HG03025 (cell line): ENCODE results near the gene OR51E2.

Source experiments
- ATAC-seq: cut with Tn5 transposase; IDR thresholded peaks from one replicate; pipeline ENCODE4 v1.9.1; 2021; ENCODE audit warnings: mild to moderate bottlenecking, moderate library complexity; ENCODE audit not compliant: unreplicated experiment, low FRiP score

The OR51E2 gene

DNA sequence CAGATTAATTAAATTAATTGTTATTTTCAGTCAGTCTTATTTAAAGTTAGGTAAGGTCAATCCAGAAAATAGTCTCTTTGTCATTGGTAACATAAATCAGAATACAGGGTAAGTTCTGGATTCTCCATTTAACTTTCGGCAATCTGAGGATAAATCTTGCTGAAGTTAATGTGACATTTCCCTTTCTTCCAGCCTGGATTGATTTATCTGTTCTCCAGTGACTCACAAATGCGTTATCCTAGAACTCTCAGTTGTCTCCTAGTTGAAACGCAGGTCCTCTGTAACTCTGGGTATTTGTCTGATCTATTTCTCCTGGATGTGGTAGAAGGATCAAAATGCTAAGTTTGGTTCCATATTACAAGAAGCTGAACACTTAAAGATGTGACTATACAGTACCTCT is 32.9 kb downstream of the OR51E2 start:
- no peak for ATAC-seq

DNA sequence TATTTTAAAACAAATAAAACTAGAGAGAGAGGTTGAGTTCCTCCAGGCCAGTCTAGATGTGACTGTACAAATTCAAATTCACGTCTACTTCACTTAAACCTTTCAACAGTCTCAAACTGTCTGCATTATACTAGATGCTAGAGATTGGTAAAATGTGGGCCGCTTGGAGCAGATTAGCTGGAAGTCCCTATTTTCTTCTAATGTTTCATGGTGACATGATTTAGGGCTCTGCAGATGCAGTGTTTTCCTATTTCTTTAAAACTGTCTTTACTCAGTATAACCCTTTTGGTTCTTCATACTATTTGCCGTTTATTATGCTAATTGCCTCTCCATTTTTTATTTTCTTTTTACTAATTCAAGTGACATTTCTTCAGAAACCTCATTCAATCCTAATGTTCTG is 33.5 kb downstream of the OR51E2 start:
- ATAC-seq, result no peak

DNA sequence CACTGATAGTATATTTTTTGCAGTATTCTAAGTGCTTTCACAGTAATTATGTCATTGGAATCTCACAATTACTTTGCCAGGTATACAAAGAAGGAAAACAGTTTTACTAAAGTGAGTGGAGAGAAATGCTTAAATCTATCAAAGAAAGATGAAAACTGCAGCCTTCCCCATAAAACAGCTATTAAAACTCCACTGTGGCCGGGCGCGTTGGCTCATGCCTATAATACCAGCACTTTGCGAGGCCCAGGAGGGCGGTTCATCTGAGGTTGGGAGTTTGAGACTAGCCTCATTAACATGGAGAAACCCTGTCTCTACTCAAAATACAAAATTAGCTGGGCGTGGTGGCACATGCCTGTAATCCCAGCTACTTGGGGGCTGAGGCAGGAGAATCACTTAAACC is 34.8 kb downstream of the OR51E2 start:
- no peak for ATAC-seq

DNA sequence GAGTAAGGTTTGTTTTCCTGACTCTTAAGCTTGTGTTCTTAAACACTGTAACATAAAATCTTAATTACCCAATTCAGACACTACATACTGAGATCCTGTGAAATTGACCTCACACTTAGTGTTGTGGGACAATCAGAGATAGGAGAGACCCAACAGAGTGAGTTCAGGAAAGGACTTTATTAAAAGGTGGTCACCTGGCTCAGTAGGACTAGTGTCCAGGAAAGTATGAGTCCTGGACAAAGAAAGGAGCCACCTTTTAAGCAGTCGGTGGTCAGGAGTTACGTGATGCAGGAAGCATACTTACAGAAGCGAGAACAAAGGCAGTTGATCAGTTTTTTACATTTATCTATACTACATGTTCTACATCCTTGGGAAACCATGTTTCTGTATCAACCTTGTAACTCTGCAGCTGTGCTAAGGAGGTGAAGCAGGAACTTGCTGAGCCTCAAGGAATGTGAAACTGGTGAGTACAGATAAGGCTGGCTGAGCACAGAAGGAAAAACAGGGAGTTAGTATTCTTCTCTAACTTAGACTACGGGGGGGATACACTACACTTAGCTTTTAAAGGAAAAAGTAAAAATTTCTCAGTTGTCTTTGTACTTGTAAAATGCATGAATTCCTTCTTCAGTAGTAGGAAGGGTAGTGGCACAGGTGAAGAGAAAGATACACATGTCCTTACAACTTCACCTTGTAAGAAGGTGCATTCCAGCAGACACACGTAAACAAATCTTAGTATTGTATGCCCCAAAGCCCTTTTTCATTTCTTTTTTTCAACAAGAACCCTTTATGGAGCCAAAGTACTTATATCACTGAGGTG is 38.8 kb downstream of the OR51E2 start:
- ATAC-seq, result no peak

DNA sequence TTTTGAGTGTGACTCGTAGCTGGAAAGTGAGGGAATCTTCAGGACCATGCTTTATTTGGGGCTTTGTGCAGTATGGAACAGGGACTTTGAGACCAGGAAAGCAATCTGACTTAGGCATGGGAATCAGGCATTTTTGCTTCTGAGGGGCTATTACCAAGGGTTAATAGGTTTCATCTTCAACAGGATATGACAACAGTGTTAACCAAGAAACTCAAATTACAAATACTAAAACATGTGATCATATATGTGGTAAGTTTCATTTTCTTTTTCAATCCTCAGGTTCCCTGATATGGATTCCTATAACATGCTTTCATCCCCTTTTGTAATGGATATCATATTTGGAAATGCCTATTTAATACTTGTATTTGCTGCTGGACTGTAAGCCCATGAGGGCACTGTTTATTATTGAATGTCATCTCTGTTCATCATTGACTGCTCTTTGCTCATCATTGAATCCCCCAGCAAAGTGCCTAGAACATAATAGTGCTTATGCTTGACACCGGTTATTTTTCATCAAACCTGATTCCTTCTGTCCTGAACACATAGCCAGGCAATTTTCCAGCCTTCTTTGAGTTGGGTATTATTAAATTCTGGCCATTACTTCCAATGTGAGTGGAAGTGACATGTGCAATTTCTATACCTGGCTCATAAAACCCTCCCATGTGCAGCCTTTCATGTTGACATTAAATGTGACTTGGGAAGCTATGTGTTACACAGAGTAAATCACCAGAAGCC is 42.9 kb downstream of the OR51E2 start:
- ATAC-seq, result no peak

DNA sequence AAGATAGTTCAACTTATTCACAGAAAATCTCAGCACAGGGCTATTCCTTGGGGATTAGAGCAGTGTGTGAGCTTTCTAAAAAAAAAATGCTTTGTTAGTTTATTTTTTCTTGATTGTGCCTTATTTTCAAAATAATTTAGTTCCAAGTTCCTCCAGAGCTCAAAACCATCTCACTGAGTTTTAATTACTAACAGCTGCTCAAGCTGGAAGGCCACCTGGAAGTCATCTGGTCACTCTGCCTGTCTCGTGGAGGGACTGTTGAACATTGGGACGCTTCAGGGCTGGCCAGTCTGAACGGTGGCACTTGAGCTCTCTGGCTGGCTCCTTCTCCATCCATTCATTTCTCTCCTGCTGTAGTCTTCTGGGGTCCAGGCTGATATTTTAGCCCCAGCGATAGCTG is 49.9 kb downstream of the OR51E2 start:
- no peak for ATAC-seq

DNA sequence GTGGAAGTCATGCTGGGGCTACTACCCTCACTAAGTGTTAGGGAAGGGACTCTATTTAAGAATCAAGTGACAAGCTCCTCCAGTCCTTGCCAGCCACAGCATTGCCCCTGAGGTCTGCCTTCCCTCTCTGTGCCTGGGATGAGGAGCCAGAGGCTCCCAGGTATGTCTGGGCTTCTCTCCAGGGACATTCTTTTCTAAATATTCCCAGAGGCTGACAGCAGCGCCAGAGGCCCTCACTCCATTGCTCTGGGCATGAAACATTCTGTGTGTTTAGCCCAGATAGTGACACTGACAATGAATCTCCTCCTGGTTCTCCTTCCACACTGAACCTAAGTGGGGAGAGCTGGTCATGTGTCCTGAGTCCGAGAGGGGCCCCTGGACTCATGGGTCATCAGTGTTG is 51.7 kb downstream of the OR51E2 start:
- no peak for ATAC-seq

DNA sequence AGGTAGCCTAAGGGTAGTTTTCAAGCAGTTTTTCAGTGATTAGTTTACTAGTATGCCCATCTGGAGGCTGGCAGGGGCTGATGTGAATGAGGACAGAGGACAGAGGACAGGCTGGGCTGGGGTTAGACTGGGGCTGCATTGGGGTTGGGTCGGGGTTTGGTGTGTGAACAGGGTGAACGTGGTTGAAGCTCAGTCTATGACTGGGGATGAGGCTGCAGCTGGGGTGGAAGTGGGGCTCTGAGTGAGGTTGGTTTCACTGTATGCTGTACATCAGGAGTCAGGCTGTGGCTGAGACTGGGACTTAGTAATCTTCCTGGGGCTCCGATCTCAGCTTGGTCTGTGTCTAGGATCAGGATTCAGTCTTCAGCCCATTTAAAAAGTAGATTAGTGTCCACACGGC is 53.4 kb downstream of the OR51E2 start:
- ATAC-seq, result no peak

DNA sequence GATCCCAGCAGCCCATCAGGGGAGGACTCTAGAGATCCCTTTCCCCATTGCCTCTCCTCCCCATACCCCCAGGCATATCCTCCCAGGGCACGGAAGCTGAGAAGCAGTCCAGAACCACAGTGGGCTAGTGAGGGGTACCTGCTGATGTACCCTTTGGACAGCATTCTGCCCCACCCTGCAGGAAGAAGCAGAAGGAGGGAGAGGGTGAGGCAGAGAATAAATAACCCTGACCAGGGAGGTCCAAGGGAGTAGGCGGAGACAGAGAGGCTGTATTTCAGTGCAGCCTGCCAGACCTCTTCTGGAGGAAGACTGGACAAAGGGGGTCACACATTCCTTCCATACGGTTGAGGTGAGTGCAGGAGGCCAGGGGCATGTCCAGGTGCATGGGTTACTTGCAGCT is 54.0 kb downstream of the OR51E2 start, which contains the start of gene OR51E1:
OR51E1 (plus strand) TSS at position 301 of the 400 bp plus-strand sequence. CDS start 8,545 bp downstream, outside the sequence.
- ATAC-seq, result no peak

DNA sequence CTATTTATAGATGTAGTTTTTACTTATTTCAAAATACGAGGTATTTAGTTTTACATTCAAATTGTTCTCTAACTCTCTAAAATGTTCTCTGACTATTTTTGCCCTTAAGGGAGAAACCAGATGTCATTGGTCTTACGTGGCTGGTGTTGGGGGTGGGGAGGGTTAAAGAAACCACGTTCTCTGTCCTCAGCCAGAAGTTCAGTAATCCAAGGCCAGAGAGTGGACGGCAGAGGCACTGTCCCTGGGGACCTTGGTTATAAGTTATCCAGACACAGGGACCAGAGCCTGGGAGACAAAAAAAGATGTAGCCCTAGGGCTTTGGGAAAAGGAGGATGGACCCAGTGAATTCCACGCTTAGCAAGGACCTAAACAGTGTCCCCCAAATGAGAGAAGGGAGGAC is 54.6 kb downstream of the OR51E2 start:
- ATAC-seq, result no peak

DNA sequence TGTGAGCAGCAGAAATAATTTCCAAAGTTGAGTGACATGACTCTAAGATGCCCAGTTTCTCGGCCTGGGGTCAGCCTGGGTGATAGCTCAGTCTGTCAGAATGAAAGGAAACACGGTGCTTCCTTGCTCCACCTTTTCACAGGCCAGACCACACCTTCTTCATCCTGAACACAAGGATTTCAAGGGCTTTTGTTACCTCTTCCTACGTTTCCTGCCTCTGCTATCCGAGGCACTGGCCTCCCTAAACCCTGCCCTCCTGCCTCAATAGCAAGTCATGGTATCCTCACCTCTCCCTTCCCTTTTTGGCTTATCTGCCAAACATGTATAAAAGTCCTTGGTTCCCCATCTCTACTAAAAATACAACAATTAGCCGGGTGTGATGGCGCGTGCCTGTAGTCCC is 55.6 kb downstream of the OR51E2 start:
- no peak for ATAC-seq

DNA sequence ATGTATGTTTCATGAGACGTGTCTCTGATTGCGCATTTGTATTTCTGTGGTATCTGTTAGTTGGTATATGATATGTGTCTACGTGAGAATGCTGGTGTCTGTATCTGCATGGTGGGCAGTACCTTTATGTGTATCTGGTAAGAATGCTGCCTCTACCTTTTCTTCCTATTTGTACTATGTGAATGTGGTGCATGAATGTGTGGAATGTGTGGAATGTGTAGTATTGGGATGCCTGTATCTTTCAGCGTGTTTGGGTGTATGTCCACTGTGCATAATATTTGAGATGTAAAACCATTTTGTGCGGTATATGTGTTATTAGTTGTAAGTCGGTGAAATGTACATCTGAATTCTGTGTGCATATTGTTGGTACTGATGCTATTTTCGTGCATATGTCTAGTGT is 56.2 kb downstream of the OR51E2 start:
- no peak for ATAC-seq

DNA sequence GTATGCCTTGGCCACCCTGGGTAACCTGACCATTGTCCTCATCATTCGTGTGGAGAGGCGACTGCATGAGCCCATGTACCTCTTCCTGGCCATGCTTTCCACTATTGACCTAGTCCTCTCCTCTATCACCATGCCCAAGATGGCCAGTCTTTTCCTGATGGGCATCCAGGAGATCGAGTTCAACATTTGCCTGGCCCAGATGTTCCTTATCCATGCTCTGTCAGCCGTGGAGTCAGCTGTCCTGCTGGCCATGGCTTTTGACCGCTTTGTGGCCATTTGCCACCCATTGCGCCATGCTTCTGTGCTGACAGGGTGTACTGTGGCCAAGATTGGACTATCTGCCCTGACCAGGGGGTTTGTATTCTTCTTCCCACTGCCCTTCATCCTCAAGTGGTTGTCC is 57.7 kb downstream of the OR51E2 start:
- no peak for ATAC-seq

DNA sequence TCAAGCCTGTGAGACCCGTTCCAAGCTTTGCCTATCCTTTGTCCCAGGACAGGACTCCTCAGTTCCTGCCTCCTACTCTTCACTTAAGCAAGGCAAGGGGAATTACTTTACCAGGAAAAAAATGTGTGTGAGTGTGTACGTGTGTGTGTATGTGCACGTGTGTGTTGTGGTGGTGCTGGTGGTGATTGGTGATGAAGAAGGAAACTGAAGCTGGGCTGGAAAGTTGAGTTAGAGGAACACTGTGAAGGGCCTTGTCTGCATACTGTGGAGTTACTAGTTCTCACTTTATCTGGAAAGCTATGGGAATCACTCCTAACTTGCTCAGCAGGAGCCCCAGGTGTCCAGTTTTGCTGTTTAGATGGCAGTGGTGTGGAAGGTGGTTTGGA is 60.0 kb downstream of the OR51E2 start:
- no peak for ATAC-seq

DNA sequence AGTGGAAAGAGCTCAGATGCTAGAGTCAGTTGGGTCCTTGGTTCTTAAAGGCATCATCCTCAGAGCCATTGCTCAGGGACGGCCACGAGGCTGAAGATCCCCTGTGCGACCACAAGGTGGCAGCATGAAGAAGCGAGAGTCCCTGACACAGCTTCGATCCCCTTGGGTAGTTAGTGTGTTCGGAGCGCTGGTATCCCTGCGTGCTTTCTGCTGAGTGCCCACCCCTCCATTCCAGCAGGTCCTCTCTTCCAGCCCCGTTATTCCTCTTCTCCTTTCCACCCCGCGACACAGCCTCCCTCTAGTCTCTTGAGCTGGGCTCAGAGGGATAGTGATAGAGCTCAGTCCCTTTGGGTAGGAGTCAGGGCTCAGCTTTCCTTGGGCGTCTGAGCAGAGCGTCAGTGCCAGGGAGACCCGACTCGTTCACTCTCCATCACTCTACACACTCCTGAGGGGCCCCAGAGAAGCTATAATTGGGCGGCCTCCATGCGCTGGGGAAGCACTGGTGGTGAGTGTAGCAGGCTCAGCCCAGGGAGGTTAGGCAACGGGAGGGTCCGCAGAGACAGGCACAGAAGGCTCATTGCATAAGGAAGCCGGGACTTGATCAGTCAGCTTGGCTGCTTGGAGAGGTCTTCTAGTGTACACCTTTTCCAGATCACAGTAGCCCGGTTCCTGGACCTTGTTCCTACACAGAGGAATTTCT is 60.5 kb downstream of the OR51E2 start, which contains the start of gene OR51D1:
OR51D1 (plus strand) TSS at position 516 of the 700 bp plus-strand sequence. CDS start 2,314 bp downstream, outside the sequence.
- peak; percentile 87 for ATAC-seq

DNA sequence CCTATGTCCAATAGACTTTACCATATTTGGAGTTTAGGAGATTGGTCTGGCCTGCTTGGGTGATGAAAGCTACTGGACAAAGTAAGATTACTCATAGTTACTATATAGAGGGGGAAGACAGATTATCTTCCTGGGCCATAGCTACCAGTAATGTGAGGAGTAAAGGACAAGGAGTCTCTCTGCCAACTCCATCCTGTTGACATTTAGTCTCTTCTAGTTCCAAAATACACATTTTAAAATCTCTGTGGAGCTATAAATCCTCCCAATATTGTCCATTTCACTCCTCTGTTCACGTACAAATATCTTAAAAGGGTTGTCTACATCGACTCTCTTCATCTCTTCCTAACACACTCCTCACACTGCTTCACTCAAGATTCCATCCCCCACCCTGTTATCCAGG is 61.5 kb downstream of the OR51E2 start:
- no peak for ATAC-seq
